Osteocyte (in vitro differentiated cells): ENCODE measurements around the gene DNAJB1. TPM values are rescaled to one million over a fixed set of nuclear protein-coding genes. Genes with fewer than 3 reads are reported as not detected.
"Not testable (repeated sequence)": the region's sequence is repeated elsewhere in the genome, so short reads cannot be mapped to it uniquely, and the experiment has no call there.

ENCODE experiments used
- DNase-seq: peaks from one replicate; pipeline ENCODE4 v3.0.0; 2021; ENCODE audit warnings: mixed read lengths; ENCODE audit not compliant: unreplicated experiment; ENCODE audit errors: extremely low spot score
- H3K27ac Mint-ChIP-seq: one replicate; pipeline ENCODE4 v1.8.0; 2021; ENCODE audit warnings: mild to moderate bottlenecking, mixed read lengths; ENCODE audit not compliant: unreplicated experiment
- H3K27me3 Mint-ChIP-seq: one replicate; pipeline ENCODE4 v1.8.0; 2021; ENCODE audit warnings: mixed read lengths; ENCODE audit not compliant: unreplicated experiment
- H3K36me3 Mint-ChIP-seq: one replicate; pipeline ENCODE4 v1.8.0; 2021; ENCODE audit warnings: mixed read lengths; ENCODE audit not compliant: unreplicated experiment
- H3K4me1 Mint-ChIP-seq: one replicate; pipeline ENCODE4 v1.8.0; 2021; ENCODE audit warnings: mixed read lengths; ENCODE audit not compliant: unreplicated experiment
- H3K4me3 Mint-ChIP-seq: one replicate; pipeline ENCODE4 v1.8.0; 2021; ENCODE audit warnings: mild to moderate bottlenecking, moderate library complexity, mixed read lengths; ENCODE audit not compliant: unreplicated experiment
- H3K9me3 Mint-ChIP-seq: one replicate; pipeline ENCODE4 v1.8.0; 2021; ENCODE audit warnings: mixed read lengths; ENCODE audit not compliant: unreplicated experiment
- total RNA-seq: library from RNA; stranded (reverse); gene quantifications from 2 replicates; pipeline ENCODE4 v1.2.1, GENCODE V29; 2021
- TF ChIP-seq, protein P1 (sequence below): fragments of 200-600 bp; sonication (generic); IDR thresholded peaks from 2 replicates; pipeline ENCODE4 v1.5.0; 2021; ENCODE audit warnings: antibody characterized with exemption, mild to moderate bottlenecking, moderate library complexity

DNAJB1 gene
- total RNA-seq, 1 donor from 2014 or later: 80.0 TPM

DNA sequence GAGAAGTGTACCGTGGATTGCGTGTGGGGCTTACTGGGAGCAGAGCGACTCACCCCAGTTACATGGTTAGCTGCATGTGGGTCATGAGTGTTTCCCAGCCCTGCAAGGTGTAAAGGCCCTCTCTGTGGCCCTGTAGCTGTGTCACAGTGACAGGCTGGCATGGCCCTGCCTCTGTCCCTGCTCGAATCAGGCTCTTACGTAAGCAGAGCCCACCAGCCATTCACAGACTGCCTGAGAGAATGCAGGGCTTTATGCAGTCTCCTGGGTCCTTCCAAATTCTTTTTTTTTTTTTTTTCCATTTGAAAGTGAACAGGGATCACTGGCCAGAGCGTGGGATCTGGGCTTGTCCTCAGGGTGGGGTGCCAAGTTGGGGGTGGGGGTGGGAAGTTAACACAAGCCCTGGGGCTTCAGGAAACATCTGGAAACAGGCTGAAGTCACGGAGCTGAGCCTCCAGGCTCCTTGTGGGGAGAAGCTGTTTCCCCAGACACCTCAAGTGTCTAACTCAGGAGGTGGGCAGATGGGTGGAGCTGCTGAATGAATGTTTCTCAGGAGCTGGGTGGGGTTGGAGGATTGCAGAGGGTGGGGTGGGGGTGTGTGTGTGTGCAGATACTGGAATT is 24.6 kb upstream of the DNAJB1 start:
- H3K9me3 Mint-ChIP-seq: no peaks in the 10 kb centered on the region
- H3K27me3 Mint-ChIP-seq: no peaks in the 10 kb centered on the region
- no peak overlapping the region for H3K4me3 Mint-ChIP-seq
- TF ChIP-seq, protein P1, sequence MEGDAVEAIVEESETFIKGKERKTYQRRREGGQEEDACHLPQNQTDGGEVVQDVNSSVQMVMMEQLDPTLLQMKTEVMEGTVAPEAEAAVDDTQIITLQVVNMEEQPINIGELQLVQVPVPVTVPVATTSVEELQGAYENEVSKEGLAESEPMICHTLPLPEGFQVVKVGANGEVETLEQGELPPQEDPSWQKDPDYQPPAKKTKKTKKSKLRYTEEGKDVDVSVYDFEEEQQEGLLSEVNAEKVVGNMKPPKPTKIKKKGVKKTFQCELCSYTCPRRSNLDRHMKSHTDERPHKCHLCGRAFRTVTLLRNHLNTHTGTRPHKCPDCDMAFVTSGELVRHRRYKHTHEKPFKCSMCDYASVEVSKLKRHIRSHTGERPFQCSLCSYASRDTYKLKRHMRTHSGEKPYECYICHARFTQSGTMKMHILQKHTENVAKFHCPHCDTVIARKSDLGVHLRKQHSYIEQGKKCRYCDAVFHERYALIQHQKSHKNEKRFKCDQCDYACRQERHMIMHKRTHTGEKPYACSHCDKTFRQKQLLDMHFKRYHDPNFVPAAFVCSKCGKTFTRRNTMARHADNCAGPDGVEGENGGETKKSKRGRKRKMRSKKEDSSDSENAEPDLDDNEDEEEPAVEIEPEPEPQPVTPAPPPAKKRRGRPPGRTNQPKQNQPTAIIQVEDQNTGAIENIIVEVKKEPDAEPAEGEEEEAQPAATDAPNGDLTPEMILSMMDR: no peak
- peaks cover 47% of the 10 kb centered on the region for H3K4me1 Mint-ChIP-seq
- DNase-seq: no peak
- H3K36me3 Mint-ChIP-seq: no peaks in the 10 kb centered on the region
- peak overlapping the region; percentile 89 for H3K27ac Mint-ChIP-seq

DNA sequence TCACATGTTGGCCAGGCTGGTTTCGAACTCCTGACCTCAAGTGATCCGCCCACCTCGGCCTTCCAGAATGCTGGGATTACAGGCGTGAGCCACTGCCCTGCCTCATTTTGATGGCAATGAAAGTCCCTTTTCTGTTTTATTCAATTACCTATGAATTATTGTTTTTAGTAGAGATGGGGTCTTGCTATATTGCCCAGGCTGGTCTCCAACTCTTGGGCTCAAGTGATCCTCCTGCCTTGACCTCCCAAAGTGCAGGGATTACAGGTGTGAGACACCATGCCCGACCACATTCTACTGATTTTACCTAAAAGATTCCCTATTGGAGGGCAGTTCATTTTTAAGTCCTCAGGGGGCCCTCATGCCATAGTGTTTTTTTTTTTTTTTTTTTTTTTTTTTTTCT is 23.8 kb upstream of the DNAJB1 start:
- not testable (repeated sequence) for H3K27me3 Mint-ChIP-seq, DNase-seq, H3K4me3 Mint-ChIP-seq, H3K36me3 Mint-ChIP-seq, H3K9me3 Mint-ChIP-seq
- peaks cover 44% of the 10 kb centered on the region for H3K4me1 Mint-ChIP-seq
- peak overlapping the region; percentile 54 for H3K27ac Mint-ChIP-seq

DNA sequence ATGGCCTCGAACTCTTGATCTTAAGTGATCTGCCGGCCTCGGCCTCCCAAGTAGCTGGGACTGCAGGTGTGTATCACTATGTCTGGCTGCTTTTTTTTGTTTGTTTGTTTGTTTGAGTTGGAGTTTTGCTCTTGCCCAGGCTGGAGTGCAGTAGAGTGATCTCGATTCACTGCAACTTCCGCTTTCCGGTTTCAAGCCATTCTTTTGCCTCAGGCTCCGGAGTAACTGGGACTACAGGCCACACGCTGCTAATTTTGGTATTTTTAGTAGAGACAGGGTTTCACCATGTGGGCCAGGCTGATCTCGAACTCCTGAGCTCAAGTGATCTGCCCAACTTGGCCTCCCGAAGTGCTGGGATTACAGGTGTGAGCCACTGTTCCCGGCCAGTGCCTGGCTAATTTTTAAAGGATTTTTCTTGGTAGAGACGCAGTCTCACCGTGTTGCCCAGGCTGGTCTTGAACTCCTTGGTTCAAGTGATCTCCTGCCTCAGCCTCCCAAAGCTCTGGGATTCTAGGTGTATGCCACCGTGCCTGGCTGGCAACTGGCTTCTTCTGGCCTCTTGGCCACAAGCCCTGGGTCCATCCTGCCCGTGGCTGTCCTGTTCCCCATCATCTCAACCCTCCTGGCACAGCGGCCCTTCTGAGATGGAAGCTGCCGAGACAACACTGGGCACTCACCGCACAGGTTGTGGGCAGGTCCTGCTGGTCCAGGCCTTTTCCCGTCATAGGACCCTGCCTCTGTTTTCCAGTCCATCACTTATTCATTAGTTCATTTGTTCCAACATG is 22.7 kb upstream of the DNAJB1 start:
- no peak overlapping the region for H3K4me3 Mint-ChIP-seq
- H3K4me1 Mint-ChIP-seq: peaks cover 37% of the 10 kb centered on the region
- no peaks in the 10 kb centered on the region for H3K9me3 Mint-ChIP-seq
- no peak for DNase-seq
- no peaks in the 10 kb centered on the region for H3K27me3 Mint-ChIP-seq
- no peaks in the 10 kb centered on the region for H3K36me3 Mint-ChIP-seq
- TF ChIP-seq, protein P1: no peak
- peak overlapping the region; percentile 64 for H3K27ac Mint-ChIP-seq

DNA sequence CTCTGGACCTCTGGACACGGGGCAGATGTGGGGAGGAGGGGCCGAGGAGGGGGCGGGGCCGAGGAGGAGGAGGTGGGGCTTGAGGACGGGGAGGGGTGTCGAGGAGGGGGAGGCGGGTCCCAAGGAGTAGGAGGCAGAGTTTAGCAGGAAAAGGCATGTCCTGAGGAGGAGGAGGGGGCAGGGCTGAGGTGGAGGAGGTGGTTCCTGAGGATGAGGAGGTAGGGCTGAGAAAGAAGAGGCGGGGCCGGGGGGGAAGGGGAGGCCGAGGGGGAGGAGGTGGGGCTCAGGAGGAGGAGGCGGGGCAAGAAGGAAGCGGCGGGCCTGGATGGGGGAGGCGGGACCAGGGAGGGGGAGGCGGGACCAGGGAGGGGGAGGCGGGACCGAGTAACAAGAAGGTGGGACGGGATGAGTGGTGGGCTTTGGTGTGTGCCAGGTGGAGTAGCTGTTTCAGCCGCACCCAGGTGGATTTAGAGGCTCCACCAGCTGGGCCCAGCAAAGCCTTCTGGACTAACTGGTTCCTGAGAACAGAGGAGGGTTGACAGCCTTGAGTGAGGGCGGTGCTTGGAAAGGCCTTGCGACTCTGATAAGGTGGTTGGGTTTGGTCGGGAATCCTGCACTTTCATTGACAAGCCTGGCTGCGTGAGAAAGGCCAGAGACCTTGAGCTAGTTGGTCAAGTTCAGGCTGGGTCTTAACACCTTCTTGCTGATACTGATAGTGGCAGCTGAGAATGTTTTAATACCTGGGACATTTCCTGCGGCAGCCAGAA is 18.9 kb upstream of the DNAJB1 start:
- peaks cover 15% of the 10 kb centered on the region for H3K4me1 Mint-ChIP-seq
- H3K9me3 Mint-ChIP-seq: no peaks in the 10 kb centered on the region
- no peak overlapping the region for H3K4me3 Mint-ChIP-seq
- TF ChIP-seq, protein P1: no peak
- no peaks in the 10 kb centered on the region for H3K36me3 Mint-ChIP-seq
- no peak for DNase-seq
- no peaks in the 10 kb centered on the region for H3K27me3 Mint-ChIP-seq
- H3K27ac Mint-ChIP-seq: no peak overlapping the region

DNA sequence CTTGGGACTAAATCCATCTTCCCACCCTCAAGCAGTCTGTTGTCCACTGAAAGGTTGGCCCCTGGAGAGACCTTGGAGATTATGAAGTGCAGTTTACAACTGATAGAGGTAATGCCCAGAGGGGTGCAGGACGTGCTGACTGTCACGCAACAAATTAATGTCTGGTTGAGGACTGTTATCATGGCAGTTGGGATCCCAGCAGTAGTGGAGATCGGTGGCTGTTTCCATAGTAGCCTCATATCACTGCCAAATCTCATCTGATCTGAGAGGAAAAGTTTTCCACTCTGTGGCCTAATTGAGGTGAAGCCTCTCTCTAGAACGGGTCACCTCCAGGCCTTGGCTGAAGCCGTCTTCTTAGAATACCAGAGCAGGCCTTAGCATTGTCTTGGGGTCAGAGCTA is 15.3 kb upstream of the DNAJB1 start:
- TF ChIP-seq, protein P1: no peak
- H3K4me3 Mint-ChIP-seq: no peak overlapping the region
- peak overlapping the region; percentile 10 for H3K27ac Mint-ChIP-seq
- H3K27me3 Mint-ChIP-seq: no peaks in the 10 kb centered on the region
- no peak for DNase-seq
- H3K4me1 Mint-ChIP-seq: peaks cover 27% of the 10 kb centered on the region
- no peaks in the 10 kb centered on the region for H3K36me3 Mint-ChIP-seq
- no peaks in the 10 kb centered on the region for H3K9me3 Mint-ChIP-seq
